ENCODE measurements around the gene ZNFX1.

The ZNFX1 gene

GRCh38 chr20:49291200-49291599 is 13.3 kb upstream of the ZNFX1 start:
- peak; percentile 26 for DNase-seq

DNA sequence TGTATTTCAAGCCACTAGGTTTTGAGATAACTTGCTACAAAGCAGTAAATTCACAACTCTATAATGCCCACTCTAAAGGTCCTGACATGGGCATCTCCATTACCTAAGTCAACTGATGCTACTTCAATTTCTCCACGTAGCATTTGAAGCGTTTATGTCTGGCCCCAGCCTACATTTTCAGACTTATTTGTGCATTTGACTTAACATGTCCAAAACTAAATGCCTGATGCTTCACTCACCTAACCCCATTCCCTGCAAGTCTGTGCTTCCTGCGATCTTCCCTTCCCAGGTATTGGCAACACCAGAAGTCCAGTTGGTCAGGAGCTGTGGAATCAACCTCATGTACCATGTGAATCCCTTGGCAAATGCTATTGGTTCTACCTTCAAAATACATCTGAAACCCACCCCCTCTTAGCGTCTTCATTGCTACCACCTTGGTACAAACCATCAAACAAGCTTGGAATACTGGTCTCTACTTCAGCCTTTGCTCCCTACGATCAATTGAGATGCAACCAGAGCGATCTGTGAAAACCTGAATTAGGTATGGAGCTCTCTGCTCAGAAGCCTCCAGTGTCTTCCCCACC is 12.8 kb upstream of the ZNFX1 start:
- DNase-seq, result peak; percentile 37

- peak; percentile 91 for DNase-seq
Measured at GRCh38 chr20:49288784-49289696, 11.2 kb upstream of the ZNFX1 start.

DNA sequence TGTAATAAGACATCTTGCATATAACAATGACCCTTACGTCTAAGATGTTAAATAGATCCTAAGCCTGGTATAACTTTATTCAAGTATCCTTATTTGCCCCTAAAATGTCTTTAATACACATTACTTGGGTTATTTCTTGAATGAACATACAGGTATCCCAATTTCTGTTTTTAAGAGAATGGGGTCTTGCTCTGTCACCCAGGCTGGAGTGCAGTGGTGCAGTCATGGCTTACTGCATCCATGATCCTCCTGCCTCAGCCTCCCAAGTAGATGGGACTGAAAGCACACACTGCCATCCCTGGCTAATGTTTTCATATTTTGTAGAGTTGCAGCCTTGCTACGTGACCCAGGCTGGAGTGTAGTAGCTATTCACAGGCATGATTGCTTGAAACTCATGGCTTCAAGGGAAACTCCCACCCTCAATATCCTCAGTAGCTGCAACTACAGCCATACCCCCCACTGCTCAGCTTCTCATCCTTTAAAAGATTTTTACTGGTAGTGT is 10.4 kb upstream of the ZNFX1 start:
- DNase-seq, result peak; percentile 58

GRCh38 chr20:49287555-49288249 is 9.8 kb upstream of the ZNFX1 start:
- peak; percentile 56 for DNase-seq

DNA sequence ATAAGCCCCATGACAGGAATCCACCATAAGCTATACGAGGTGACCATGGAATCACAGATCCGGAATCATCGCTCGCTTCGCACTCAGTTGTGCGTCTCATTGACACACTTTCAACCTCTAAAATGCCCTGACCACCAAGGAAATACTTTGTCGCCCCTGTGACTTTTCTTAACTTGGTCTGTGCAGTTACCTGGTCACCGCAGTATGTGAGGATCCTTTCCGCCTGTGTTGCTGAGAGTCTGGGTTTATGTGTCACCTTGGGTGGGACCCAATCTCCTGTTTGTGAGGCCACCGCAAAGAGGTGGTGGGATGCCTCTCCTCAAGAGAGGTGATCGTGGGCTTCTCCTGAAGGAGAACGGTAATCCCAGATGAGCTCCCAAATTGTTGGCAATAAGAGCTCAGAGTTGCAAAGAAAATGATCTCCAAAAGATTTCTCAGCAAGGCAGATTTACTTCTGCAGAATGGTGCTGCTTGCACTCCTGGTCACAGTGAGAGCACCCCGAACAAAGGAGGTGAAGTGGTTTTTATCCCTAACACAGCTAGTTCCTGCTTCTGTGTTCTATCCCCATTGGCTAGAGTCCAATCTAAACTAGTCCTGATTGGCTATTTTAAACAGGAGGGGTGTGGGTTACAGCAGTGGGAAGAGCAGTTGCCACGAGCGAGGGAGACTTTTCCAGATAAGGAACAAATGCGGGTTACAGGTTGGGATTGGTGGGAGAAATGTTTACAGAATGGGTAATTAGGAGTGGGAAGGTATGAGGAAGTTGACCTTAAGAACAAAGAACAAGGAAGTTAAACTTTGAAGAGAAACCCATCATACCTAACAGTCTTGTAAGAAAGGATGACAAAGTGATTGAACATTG is 9.1 kb upstream of the ZNFX1 start:
- peak; percentile 83 for DNase-seq

GRCh38 chr20:49285813-49286494 is 8.1 kb upstream of the ZNFX1 start:
- peak; percentile 36 for DNase-seq

DNA sequence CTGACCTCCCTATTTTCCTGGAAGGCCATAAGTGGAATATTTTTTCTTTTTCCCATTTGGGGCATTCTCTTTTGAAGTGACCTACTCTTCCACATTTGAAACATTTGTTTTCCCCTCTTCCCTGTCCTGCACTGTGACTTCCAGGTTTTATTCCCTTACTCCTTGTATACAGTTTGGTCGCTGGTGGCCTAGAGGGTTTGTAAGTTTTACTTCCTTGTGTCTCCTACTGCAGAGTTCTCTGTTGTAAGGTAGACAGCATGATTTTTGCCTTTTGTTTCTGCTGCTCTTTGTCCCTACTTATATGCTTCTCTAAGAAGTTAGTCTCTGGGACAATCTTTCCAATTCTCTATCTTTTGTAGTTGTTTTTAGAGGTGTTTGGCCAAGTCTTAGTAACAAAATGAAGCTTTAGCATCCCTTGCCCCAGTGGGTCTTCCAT is 7.4 kb upstream of the ZNFX1 start:
- peak; percentile 39 for DNase-seq

DNA sequence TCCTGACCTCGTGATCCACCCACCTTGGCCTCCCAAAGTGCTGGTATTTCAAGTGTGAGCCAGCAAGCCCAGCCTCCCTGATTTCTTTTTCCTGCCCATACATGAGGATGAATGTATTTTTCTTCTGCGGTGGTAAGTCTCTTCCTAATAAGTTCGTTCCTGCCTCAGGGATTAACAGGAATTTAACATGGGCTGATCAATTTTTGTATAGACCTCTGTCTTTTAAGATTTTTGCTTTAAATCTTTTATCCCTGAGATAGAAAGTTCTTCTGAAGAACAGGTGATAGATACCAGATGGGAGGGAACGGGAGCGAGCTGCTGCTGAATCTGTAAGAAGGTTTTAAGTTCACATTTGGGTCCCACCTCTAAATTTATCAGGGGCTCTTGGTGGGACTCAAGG is 7.0 kb upstream of the ZNFX1 start:
- peak; percentile 36 for DNase-seq

DNA sequence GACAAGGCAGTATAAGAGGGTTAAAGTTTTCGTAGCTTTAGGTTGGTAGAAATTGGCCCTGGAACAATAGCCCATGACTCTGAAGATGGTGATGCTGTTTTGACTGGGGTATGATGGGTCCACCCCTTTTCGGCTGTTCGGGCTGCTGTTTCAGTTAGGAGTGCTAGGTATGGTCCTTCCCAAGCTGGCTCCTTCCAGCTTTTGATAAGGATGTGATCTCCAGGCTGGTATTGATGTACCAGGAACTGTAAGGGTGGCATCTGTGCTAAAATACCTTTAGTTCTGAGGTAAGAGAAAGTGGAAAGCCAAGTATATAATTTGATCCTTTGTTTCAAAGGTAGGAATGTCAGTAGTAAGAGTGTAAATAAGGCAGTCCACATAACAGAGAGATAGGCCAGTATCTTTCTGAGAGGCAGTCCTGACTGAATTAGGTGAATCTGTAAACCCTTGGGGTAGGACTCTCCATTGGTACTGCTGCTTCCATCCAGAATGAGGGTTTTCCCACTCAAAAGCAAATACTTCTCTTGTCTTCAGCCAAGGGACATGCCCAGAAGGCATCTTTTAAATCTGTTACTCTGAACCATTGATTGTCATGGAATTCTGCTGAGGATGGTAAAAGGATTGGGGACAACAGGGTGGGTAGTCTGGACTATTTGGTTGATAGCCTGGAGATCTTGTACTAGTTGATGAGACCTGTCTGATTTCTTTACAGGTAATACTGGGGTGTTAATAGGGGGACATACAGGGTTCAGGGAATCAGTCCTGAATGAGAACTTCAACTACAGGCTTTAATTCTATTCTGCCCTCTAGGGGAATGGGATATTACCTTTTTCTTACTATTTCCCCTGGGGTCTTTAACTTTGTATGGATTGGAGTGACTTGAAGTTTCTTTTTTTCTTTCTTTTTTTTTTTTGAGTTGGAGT is 6.1 kb upstream of the ZNFX1 start:
- DNase-seq, result peak; percentile 51

DNA sequence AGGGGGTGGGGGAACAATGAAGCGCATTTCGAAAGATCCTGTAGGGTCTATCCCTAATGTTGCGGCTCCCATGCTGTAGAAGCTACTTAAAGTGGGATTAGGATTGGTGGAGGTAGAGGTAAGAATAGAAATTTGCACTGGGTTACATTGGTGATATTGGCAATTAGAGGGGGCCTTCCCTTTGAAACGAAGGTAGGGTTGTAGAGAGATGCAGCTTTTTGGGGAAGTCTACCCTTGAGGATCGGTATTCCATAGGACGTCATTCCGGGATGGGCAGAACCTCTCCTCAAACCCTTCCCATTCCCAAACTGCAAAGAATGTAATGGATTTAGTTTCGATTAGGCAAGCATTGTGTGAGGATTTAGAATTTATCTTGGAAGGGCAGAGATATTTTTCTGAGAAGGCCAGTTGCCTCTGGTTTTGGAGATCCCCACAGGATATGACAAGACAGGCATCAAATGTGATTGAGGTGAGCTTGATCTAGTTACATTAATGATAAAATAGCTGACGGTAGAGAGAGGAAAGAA is 5.4 kb upstream of the ZNFX1 start:
- DNase-seq, result peak; percentile 38

DNA sequence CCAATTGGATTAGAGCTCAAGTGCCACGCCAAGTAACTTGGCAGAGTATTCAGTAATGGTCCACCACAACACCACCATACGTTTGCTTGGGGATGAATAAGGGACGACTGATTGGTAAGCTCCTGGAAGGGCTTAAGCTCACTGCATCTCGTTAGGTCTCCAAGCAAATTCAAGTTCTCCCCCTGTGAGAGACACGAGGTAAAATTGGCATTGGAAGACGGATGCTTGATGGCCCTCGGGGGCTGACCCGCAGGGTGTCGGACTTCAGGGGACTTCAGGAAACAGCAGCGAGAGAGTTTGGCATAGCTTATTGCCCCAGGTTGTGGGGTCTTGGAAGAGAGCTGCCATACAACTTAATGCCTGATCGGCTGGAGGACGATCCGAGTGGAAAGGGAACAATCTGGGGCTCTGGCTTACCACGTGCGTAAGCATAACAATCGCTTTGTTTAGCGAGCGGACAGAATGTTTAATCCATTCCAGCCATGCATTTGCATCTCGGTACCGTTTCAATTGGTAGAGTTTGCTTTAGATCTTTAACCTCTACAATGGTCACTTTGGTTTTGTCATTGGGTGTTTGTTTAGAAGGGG is 4.8 kb upstream of the ZNFX1 start:
- DNase-seq, result peak; percentile 47

DNA sequence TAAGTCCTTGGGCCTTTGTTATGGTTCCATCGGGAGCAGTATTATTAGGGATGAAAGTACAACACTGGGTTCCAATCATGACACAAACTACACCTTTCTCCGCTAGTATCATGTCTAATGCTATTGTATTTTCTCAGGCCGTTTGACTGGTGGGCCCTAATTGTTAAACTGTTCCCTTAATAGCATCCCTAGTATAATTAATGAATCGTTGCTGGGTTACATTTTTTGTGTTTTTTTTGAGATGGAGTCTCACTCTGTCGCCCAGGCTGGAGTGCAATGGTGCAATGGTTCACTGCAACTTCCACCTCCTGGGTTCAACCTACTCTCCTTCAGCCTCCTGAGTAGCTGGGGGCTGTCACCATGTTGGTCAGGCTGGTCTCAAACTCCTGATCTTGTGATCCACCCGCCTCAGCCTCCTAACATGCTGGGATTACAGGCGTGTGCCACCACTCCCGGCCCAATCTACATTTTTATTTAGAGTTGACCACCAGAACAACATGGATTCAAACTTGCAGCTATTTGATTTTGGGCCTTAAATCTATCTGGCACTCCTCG is 4.1 kb upstream of the ZNFX1 start:
- no peak for DNase-seq

- peak; percentile 82 for DNase-seq
Measured at GRCh38 chr20:49281059-49281912, 3.4 kb upstream of the ZNFX1 start.

GRCh38 chr20:49280463-49281058 is 2.7 kb upstream of the ZNFX1 start:
- DNase-seq, result no peak

DNA sequence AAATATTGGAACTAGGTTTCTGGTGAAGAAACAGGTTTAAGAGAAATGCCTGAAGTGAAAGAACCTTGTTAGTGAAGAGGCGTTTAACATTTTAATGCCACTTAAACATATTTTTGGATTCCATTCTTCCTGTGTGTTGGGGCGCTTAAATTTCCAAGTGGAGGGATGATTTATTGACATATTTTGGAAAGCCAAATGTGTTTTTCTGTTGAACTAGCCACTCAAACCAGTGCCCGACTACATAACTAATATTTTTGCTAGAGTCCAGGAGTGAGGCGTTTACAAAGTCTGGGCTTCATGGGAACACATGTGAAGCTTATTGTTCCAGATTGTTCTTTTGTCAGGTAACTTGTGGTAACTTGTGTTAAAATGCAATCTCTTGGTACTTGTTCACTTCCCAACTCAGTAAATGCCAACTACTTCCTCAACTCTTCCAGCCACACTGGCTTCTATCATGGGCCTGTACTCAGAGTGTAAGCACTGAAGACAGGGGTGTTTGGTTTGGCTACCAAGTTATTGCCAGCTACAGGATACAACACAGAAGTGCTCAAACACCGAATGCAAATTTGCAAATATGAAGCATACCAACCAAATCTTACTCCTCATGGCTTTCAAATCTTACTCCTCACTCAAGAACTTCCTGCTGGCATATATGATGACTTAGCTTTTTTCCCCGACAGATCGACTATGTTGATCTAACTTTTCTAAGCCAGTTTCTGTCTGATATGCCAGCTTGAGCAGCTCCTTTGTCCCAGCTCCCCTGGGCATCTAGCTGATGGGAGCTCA is 2.0 kb upstream of the ZNFX1 start:
- DNase-seq, result peak; percentile 44

All from DMS53 (cell line).